ENCODE measurements around the gene RGS3. TPM values are rescaled to one million over a fixed set of nuclear protein-coding genes. Genes with fewer than 3 reads are reported as not detected.

The RGS3 gene
- total RNA-seq, 1 experiment from 2014 or later: 26.9 TPM

DNA sequence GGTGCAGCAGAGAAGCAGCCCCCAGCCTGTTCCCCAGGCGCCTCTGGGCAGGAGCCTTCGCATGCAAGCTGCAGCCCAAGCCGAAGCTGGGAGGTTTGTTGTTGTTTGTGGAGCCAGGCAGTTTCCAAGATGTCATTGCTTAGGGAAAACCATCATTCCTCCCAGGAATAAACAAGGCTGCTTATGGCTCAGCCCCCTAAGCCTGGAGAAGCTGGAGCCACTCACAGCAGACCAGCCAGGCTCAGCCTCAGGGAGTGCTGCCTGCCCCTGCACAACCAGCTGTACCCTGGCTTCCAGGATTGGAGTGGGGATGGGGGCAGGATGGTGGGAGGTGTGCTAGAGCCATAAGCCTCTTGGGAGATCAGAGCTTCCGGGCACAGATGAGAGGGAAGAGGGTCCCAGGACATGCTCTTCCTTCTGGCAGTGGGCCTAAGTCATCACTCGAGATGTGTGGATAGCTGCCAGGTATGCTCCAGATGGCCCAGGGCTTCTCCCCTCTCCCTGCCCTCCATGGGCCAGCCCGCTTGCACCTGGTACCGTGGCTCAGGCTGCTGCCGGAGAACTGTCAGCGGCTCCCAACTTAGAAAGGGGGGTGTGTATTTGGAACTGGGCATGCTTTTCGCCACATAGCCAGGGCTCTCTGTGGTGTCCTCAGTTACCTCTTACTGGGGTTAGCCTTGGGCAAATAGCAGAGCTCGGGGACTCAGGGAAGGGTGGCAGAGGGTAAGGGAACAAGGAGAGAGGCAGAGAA lies 105.2 kb downstream of the RGS3 start:
- DNase-seq (ENCODE audit: extremely low read depth, low read depth): no peak

DNA sequence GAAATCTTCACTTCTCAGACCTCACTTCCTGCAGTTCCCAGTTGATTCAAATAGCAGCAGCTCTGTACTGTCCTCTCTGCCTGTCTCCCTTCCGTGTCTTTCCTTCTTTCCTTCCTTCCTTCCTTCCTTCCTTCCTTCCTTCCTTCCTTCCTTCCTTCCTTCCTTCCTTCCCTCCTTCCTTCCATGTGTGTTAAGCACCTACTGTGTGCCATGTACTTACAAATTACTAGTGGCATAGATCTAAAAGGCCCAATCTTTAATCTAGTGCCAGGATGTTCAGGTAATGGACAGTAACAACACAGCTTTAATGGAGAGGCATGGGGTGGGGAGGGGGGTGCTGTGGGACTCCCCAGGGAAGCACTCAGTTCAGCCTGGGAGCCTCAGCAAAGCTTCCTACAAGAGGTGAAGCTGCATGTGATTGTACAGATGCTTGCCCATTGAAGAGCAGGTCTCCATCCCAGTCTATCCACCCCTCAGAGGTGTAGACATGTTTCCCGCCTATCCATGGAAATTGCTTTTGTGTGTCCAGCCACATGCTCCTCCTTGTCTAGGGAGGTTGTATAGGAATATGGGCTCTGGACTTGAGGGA lies 106.0 kb downstream of the RGS3 start:
- no peak for DNase-seq (ENCODE audit: extremely low read depth, low read depth)

DNA sequence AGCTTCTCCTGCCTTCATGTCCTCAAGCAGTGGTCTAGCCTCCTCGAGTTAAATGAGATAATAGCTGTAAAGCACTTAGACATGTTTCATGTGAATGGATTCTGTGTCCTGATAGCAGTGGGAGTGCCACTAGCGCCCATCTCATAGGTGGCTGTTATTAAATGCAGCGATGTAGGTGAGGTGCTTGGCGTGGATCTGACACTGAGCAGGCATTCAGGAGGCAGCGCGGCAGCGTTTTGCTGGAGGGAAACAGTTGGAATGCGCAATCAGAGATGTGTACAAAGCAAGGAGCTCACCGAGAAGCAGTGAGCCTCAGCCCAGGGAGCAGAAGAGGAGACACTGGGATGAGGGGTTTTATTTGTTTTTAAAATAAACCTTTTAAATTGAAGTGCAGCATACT lies 106.6 kb downstream of the RGS3 start:
- no peak for DNase-seq (ENCODE audit: extremely low read depth, low read depth)

DNA sequence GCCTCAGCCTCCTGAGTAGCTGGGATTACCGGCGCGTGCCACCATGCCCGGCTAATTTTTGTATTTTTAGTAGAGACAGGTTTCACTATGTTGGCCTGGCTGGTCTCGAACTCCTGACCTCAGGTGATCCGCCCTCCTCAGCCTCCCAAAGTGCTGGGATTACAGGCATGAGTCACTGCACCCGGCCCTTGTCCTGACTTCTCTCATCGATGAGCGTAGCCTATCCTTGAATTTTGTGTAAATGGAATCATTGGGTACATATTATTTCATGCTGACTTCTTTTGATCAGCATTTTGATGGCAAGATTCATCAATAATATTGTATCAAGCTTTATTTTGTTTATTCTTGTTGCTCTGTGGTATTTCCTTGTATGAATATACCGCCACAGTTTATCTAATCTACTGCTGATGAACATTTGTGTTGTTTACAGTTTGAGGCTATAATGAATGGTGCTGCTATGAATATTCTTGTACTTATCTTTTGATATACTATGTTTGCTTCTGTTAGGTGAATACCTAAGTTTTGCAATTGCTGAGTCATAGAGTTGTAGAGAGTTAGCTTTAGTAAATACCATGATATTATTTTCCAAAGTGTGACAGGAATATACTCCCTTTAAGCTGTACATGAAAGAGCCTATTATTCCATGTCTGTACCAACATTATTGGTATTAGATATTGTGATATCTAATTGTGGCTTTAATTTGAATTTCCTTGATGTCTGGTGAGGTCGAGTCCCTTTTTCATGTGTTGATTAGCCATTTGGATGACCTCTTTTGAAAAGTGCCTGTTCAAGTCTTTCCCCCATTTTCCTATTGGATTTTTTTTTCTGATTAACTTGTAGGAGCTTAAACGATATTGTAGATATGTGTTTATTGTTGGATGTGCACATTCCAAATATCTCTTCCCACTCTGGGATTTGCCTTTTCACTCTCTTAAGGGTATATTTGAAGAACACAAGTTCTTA lies 107.5 kb downstream of the RGS3 start:
- DNase-seq (ENCODE audit: extremely low read depth, low read depth): no peak

DNA sequence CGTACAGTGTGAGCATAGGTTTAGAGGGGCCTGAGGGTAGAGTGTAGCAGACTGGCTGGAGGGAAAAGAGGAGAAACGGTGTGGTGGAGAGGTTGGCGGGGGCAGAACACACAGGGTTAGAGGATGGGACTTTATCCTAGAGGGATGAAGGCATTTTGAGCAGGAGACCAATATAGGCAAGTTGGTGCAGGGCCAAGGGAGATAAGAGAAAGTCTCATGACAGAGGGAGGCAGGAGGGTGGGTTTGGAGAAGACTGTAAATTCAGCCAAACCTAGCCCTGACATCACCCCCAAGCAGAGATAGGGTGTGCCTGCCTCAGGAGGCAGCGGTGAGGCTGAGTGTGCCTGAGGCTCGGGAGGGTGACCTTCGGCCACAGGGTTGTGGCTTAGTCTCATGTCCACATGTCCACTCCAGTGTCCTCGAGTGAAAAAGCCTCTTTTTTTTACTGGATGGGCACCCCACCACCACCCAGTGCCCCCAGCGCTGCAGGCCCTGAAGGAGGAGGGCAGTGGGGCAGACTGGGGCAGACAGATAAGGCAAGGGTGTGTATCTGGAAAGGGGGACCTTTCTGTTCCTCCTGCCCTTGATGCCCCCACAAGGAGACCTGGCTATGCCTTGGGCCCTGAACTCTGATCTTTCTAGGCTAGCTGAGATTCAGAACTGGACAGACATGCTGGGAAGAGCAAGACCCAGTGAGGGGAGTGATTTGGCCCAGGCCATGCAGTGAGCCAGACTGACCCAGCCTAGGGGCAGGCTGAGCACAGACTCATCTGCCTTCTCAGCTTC lies 108.7 kb downstream of the RGS3 start:
- no peak for DNase-seq (ENCODE audit: extremely low read depth, low read depth)

DNA sequence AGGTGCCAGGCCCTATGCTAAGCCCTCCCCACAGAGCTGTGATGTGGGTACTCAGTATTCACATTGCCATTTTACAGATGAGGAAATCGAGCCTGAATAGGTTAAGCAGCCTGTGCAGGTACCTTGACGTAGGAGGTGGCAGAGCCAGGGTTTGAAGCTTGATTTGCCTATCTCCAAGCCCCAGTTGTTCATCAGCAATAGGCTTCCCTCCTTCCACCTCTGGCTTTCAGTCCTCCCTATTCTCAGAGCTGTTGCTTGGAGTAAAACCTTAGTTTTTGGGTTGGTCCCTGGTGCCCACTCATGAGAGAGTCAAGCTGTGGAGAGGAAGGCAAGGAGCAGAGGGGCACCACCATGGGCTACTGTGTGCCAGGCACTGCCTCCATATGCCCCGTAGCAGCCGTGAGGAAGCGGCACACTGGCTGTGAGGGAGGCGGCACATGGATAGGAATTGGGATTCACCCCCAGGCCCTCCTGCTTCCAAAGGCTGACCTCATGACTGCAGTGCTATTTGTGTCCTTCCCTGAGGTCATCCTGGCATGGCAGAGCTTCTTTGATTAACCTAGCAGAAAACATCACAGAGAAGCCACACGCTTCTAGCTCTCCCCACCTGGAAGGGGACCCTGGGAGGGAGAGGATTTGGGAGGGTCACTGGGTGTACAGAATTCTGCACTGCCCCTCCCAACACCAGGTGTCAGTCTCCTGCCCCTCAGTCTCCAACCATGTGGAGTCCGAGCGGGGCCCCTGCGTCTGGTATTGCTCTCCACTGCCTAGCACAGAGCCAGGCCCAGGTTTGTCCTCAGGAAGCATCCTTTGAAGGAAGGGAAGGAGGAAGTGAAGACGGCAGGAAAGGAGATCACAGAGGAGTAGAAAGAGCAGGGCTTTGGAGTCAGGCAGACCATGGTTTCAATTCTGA lies 109.8 kb downstream of the RGS3 start:
- DNase-seq (ENCODE audit: extremely low read depth, low read depth): no peak

DNA sequence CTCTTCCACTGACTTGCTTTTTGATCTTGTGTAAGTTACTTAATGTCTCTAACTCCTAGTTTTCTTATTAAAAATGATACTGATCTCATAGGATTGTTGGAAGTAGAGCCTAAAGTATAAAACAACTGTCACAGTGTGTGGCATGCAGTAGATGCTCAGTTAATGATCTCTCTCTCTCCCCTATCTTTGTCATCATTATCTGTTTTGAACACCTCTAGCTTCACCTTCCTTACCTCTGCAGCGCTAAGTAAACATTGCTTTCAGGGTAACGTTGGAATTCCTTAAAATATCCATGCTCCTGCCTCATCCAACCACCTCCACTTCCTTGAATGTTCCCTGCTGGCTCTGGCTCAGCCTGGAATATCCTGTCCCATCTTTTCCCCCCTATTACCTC lies 110.4 kb downstream of the RGS3 start:
- DNase-seq (ENCODE audit: extremely low read depth, low read depth): no peak

DNA sequence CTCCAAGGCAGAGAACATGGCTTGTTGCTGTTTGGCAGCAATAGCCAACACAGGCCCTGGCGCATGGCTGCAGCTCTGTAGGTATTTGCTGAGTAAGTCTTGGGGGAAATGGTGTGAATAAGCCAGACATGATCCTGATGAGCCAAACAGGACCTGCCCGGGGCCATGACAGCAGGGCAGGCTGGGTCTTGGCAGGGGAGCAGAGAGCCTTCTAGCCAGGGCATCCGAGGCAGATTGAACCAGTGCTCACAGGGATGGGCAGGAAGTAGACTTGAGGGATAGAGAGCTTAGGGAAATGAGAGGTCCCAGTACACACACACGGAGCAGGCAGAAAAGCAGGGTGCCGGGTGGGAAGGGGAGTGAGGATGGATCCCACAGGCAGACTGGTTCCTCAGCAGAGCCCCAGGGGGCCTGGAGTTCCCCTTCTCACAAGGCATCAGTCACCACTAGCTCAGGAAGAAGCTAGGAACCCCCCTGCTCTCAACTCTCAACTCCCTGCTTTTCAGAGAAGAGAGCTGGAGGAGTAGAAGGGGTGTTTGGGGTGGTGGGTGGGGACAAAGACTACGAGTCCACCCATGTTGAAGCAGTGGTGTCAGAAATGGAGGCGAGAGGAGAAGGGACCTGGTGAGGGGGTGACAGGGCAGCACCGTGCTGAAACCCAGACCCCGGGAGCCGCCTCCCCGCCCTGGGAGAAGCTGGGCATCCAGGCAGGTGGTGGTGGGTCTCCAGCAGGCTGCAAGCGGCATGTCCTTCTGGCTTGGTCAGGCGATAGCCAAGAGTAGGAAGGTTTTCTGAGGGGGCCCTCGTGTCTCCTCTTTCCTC lies 111.1 kb downstream of the RGS3 start:
- no peak for DNase-seq (ENCODE audit: extremely low read depth, low read depth)

DNA sequence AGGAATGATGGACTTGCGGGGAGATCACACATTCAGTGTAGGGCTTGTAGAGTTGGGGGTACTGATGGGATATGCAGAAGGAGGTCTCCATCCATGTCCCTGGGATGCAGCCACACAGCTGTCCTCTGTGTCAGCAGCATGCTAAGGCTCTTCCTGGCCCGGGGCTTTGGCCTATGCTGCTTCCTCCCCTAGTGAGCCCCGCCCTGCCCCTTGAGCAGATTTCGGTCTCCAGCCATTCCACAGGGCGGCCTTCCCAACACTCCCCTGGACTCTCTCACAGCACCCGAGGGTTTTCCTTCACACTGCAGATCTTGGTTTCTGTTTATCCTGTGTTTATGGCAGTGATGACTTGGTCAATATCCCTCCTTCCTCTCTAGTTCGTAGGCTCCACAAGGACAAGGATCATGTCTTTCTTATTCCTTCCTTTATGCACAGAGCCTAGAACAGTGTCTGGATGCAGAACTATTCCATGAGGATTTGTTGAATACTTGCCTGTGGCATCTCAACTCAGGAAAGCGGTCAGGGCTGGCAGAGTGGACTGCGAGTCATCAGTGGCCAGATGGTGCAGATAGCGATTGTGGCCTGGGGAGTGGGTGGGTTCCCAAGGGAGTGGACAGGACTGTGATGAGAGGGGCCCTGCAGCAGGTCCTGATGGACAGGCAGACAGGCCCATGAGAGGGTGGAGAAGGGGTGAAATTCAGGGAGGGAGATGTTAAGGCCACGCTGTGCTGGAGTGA lies 114.2 kb downstream of the RGS3 start:
- no peak for DNase-seq (ENCODE audit: extremely low read depth, low read depth)

DNA sequence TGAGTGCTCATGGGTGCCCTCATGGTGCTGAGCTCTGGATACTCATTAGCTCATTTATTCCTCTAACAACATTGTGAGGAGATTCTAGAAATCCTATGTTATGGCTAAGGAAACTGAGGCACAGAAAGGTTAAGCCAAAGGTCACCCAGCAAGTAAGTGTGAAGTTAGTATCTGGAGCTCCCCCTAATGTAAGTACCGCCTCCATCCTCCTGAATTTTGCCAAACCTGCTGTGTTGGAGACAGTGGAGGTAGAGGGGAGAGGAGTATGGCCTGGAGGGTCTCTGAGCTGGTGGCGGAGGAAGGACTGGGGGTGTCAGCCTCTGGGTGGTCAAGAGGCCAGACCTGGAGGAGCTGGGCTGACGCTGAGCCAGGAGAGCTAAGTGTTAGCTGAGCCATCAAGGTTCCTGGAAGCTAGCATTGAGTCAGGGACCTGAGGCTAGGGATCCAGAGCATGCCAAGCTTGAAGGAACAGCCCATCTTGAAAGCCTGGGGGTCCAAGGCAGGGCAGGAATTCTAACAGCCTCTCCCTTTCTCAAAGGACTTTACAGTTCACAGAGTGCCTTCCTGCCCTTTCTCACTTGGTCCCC lies 114.8 kb downstream of the RGS3 start:
- no peak for DNase-seq (ENCODE audit: extremely low read depth, low read depth)

DNA sequence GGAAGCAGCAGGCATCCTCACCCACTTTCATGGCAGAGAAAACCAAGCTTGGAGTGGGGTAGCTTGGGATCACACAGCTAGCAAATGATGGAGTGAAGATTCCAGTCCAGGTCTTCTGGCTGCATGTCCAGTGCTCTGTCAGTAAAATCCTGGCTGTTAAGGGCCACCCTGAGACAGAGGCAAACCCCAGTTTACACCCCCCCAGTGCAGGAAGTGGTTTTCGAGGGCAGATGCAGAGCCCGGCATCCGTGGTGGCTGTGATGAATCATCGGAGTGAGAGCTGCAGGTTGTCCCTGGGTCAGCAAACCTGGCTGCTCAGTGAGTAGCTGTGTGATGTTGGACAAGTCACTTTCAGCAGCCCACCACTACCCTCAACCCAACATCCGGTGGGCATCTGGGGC lies 115.4 kb downstream of the RGS3 start:
- no peak for DNase-seq (ENCODE audit: extremely low read depth, low read depth)

DNA sequence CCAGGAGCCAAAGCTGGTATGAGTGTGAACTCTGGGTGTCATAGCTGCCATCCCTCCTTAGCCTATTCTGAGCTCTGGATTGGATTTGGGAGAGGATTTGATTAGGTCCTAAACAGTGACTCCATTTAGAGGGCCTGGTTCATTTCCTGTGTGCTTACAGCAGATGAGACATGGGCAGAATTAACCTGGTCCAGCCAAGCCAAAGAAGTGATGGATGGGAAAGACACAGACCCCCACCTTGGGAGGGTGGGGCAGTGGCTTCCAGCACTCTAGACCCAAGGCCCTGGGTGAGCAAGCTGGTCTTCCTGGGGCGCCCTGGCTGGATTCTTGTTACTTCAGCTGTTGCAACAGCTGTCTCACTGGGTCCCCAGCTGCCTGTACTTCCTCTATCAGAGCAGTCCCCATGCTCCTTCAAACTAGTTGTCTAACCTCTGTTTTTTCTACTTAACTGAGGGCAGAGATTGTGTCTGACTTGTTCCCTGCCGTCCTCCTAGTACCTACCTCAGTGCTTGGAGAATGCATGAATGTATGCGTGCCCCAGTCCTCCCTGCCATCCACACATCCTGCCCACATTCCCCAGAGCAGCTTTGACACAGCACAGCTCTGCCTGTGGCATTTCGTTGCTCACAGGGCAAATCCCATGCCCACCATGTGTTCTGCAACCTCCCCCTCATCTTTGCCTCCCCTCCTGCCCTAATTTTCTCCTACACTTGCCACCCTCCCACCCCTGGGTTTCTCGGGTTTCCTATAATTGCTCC lies 115.9 kb downstream of the RGS3 start:
- no peak for DNase-seq (ENCODE audit: extremely low read depth, low read depth)

DNA sequence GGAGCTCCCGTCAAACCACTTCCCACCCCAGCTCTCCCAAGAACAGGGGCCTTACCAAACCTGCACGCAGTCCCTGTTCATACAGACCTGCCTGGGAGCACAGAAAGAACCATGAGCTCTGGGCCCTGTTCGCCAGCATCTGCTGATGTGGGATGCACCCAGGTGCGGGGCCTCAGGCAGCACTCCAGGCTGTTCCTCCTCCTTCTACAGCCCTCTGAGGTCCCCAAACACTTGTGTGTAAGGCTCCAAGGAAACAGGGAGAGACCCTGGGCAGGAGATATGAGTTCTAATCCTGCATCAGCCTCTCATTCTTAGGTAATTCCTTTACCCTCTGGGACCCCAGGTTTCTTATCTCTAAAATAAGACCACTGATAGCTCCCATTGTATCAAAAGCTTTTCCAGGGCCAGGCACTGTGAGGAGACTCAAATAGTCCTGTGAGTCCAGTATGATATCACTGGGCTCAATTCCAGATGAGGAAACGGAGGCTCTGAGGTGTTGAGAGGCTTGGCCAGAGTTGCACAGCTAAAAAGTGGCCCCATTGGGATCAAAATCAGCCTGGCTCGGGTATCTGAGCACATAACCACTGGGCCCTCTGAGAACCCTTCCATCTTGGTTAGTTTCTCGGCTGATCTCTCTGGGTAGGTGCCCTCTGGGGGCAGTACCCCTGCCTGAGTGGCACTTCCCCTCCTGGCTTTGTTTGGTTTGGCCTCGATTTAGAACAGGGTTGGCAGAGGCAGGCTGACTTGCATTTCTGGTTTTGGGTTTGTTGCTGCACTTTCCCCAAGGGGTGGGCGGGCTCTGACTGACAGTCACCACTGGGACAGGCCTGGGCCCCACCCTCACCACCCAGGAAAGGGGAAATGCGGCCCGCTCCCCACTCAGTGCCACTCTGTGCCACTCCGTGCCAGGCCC lies 116.8 kb downstream of the RGS3 start:
- no peak for DNase-seq (ENCODE audit: extremely low read depth, low read depth)

DNA sequence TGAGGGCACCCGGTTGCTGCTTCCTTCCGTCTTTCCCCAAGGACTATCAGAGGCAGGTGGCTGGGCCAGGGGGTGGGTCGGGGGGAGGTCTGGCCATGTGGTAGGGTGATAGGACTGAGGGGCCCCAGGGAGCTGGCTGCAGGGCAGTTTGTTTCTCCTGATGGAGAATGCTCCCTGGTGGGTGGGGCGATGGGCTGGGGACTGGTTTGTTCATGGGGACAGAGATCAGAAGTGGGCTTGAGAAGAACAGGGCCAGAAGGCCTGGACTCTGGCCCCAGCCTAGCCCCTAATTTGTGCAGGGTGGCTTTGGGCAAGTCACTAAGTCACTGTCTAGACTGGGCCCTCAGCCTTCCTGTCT lies 117.4 kb downstream of the RGS3 start:
- no peak for DNase-seq (ENCODE audit: extremely low read depth, low read depth)

DNA sequence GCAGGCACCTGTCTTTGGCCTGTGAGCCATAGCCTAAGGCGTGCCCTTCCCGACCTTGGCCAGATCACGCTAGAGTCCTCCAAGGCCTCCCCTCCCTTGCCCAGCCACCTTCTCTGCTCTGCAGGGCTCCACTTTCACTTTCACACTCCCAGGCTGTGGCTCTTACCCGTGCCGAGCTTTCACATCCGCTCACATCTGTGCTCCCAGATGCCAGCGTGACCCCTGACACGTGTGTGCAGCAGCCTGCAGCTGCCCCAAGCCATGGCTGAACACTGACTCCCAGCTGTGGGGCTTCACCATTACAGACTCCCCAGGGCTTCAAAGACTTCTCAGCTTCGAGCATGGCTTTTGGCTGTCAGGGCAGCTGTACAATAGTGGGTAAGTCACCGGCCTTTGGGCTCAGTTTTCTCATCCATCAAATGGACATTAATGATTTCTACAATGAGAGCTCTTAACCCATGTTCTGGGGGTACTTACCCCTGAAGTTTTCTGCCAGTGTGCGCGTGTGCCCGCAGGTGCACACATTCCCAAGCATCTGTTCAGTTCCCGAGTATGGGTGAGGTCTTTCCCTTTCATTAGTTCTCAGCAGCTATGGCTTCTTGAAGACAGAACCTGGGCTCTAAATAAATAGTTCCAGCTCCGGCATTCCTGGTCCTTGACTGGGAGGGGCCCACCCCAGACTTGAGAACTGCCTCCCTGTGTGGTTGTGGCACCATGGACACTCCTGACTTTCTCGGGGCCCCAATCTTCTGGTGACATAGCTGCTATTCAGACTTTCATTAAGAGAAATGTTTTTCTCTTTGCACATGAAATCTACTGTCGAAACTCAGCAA lies 118.6 kb downstream of the RGS3 start:
- no peak for DNase-seq (ENCODE audit: extremely low read depth, low read depth)
